UCSD-AML1 (cell line): ENCODE data around the gene SRP19.
"Not testable (repeated sequence)": the region's sequence is repeated elsewhere in the genome, so short reads cannot be mapped to it uniquely, and the experiment has no call there.

ENCODE experiments used
- DNase-seq: peaks from one replicate; lab custom pipeline; 2025; ENCODE audit not compliant: unreplicated experiment; lab: John Stamatoyannopoulos, UW

Gene SRP19

GRCh38 chr5:112869948-112870347 lies 8.9 kb downstream of the SRP19 start:
- DNase-seq, result no peak

DNA sequence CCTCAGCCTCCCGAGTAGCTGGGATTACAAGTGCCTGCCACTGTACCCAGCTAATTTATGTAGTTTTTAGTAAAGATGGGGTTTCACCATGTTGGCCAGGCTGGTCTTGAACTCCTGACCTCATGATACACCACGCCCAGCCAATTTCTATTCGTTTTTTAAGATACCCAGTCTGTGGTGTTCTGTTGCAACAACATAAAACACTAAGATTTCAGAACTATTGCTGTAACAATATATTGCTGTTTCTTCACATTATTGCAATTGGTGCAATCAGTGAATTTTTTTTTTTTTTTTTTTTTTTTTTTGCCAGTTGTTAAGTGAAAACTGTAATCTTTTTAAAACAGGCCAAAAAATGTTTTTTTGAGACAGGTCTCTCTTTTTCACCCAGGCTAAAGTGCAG lies 9.9 kb downstream of the SRP19 start:
- no peak for DNase-seq

DNA sequence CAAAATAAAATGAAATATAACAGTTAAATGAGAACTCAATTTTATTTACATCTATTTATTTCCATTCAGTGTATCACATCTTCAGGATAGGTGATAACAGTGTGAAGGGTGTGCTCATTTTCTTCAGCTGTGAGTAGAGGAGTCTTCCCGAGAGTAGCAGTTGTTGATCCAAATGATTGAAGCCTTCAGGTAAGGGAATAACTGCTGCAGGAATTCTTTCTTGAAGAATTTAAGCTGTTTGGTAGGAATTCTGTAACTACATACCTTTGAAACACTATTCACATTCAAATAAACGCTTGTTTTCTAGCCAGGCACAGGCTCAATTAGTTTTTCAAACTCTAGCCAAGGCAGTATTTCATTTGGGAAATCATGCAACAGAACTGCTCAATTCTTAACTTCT lies 15.3 kb downstream of the SRP19 start:
- DNase-seq, result no peak

- no peak for DNase-seq
Measured at GRCh38 chr5:112878101-112878500, 17.0 kb downstream of the SRP19 start.

- no peak for DNase-seq
Measured at GRCh38 chr5:112878760-112879159, 17.7 kb downstream of the SRP19 start.

GRCh38 chr5:112880219-112880964 lies 19.3 kb downstream of the SRP19 start:
- DNase-seq, result no peak

DNA sequence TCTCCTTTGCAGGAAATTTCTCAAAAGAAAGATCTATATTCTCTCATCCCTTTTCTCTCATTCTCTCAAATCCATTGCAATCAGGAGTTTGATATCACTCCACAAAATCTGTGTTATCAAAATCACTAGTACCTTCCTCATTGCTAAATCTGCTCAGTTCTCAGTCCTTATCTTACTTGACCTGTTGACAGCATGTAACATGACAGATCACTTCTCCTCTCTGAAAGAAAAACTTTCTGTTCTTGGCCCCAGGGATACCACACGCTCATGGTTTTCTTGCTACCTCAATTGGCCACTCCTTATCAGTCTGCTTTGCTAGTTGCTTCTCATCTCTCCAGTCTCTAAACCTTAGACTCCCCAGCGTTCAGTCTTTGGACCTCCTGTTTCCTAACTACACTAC lies 22.1 kb downstream of the SRP19 start:
- DNase-seq, result no peak

DNA sequence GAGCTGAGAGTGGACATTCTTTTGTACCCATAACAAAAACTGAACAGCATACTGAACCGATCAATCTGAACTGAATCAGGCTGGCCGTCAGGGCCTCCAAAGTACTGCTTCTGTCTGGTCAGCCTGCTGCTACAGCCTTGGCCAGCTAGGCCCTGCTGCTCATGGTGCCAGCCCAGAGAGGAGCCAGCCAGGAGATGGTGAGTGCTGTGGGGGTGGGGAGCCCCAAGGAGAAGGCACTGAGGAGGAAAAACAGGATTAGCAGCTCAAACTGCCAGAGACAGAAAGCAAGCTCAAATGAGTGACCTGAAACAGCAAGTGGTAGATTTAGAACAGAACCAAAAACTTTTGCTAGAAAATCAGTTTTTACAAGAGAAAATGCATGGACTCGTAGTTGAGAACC lies 23.9 kb downstream of the SRP19 start:
- no peak for DNase-seq

- DNase-seq, result no peak
Measured at GRCh38 chr5:112886975-112887374, 25.9 kb downstream of the SRP19 start.

- DNase-seq, result not testable (repeated sequence)
Measured at GRCh38 chr5:112892066-112892465, 31.0 kb downstream of the SRP19 start.

DNA sequence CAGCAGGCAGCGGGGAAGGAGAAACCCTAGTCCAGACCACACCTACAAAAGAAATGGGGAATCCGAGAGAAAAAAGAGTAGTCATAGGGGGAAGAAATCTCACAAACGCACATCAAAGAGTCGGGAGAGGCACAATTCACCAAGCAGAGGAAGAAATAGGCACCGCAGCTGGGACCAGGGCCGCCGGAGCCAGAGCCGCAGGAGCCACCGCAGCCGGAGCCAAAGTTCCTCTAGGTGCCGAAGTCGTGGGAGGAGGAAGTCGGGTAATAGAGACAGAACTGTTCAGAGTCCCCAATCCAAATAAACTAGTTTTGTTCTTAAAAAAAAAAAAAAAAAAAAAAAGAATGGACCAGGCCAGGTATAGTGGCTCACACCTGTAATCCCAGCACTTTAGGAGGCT lies 31.7 kb downstream of the SRP19 start:
- no peak for DNase-seq

GRCh38 chr5:112895682-112896081 lies 34.6 kb downstream of the SRP19 start:
- DNase-seq, result no peak

DNA sequence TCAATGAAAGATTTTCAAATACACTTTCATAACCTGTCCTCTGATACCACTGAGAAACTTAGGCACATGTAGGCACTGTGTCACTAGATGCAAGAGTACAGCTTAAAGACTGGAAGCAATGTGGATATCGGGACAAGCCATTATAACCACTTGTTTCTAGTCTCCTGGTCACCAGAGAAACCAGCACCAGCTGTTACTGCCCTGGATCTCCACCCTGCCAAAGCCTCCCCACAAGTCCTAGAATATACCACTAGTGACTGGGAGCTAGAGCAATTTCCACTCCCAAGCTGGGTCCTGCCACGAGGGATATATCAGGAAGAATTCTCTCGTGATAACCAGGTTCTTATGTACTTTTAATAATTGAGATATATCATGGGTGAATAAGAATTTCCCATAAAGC lies 41.5 kb downstream of the SRP19 start:
- DNase-seq, result no peak

- DNase-seq, result not testable (repeated sequence)
Measured at GRCh38 chr5:112904996-112905395, 43.9 kb downstream of the SRP19 start.

GRCh38 chr5:112906637-112907036 lies 45.5 kb downstream of the SRP19 start:
- no peak for DNase-seq

- no peak for DNase-seq
Measured at GRCh38 chr5:112907166-112907631, 46.1 kb downstream of the SRP19 start.

- DNase-seq, result no peak
Measured at GRCh38 chr5:112908854-112909253, 47.8 kb downstream of the SRP19 start.

DNA sequence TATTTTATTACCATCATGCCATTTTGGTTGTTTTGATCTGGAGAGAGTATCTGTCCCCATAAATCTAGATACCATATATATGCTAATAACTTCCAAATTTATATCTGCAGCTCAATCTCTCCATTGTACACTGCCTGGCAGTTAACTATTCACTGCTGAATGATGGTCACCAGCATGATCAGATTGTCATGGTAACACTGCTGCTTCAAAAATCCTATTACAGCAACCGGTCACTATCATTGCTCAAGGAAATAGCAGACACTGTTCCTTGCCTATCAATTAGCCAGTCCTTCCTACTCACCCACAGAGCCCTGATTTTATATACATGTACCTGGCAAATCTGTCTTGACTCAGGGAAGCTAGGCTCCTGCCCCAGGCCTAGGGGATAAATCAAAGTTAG lies 49.4 kb downstream of the SRP19 start:
- DNase-seq, result no peak

- DNase-seq, result no peak
Measured at GRCh38 chr5:112914584-112914983, 53.5 kb downstream of the SRP19 start.

DNA sequence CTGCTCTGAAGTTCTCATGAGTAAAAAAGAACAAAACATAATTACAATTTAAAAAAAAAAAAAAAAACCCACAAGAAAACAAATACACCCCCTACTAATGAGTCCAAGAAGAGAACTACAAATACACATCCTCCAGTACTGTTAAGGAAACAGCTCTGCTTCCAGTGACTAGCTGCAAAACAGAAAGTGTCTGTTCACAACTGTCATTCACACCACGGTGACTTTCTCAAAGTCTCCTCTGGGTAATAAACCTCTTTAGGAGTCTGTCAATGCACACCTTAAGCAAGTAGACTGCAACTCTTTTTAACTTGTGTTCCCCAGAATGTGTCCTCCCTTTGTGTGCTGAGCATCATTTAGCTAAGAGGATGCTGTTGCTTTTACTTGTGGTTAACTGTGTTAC lies 54.7 kb downstream of the SRP19 start:
- DNase-seq, result no peak

DNA sequence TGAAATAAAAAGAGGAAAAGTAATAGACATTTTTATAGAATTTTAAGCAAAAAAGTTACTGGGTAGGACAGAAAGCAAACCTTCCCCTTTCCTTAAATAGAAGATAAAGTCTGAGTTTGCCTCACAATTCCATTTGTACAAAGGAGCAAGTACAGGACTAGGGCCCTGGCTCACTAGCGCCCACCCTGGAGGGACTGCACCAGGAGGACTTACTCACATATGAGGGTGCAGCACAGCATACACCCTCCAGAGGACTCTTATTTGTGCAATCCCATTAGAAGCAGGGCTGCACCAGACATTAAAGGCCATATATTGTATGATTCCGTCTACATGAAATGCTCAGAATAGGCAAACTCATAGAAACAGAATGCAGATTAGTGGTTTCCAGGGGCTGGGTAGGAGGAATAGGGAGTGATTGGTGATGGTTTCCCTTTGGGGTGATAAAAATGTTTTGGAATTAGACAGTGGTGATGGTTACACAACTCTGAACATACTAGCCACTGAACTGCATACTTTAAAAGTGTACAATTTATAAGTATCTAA lies 56.4 kb downstream of the SRP19 start:
- no peak for DNase-seq

GRCh38 chr5:112918136-112918535 lies 57.0 kb downstream of the SRP19 start:
- no peak for DNase-seq

DNA sequence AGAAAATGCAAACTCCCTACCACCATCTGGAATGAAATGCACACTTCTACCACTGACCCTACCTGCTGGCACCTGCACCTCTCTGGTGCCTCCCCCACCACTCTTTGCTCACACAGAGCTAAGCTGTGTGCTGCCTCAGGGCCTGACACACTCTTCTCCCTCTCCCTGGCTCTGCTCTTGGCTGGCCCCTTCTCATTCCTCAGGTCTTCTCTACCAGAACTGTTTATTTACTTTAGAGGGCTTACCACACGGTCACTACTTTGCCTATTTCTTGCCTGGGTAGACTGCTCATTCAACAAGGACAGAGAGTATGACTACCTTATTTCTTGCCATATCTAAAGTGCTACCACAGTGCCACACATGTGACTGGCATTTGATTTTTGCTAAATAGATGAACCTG lies 57.6 kb downstream of the SRP19 start:
- no peak for DNase-seq
